IPS-NIHi11 (cell line): Measurements from ENCODE around the gene ANKDD1A.
A peak's percentile ranks its signal among the peaks of the same experiment; 100 is the strongest.

Experiments
- DNase-seq: peaks from one replicate; pipeline ENCODE4 v3.0.0; 2012; ENCODE audit warnings: mixed read lengths, low spot score

The ANKDD1A gene

DNA sequence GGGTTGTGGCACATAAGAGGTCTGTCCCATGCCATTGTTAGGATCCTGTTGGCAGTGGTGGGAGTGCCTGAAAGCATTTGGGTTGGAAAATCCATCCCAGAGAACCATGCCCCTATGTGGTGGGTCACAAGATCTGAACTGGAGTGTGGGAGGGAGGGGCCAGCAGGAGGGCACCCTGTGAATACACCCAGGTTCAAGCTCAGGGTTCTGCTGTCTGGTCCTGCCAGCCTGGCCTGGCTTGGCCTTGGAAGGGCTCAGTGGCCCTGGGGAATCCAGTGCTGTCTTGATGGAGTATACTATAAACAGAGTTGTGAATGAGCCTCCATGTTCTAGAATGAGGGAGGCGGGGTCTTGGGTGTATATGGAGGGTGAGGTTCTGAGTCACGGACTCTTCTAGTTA lies 11.8 kb downstream of the ANKDD1A start:
- no peak for DNase-seq

DNA sequence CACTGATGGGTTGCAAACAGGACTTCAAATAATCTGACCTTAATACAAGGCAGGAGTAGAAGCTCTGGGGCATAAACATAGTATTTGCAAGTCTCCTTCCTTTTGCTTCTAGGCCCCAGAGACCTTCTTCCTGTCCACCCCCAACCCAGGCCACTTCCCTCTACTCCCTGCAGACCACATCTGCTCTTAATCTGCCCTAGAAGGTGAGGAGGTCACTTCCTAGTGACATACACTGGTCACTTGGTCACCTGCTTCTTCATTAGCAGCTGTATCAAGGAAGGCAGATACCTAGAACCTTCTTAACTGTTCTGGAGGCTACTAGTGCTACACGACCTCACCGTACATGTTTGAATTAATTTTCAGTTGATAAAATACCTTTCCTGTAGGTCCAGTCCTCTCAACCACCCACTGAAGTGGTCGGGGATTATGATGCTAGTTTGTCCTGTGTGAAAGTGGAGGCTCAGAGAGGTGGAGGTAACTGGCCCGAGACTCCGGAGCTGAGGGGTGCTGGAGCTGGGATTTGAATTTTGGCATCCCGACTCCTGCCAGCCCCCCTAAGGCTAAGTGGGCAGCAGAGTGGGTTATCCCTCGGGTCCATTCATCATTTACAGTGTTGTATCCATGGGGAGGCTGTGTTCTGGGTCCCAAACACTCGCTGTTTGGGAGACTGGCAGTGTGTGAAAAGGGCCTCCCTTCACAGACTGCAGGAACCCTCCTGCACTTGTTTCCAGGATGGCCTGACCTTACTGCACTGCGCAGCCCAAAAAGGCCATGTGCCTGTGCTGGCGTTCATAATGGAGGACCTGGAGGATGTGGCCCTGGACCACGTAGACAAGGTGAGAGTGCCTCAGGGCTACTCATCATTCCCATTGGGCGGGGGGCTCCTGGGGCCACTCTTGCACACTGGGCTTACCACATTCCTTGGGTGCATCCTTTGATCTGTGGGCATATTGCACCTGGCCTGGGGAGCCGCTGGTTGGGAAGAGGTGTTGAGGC lies 13.9 kb downstream of the ANKDD1A start:
- DNase-seq: no peak

DNA sequence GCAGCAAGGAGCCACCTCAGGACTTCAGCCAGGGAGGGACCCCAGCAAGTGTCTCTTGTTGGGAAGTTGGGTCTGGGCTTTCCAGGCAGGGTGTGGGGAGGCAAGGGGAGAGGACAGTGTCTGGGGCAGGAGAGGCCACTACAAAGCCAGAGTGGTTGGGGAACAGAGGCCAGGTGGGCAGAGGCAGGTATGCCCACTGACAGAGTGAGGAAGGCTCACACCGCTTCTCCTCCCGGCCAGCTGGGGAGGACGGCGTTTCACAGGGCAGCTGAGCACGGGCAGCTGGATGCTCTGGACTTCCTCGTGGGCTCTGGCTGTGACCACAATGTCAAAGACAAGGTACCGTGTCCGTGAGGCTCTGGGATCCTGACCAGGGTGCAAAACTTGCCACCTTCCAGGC lies 15.0 kb downstream of the ANKDD1A start:
- no peak for DNase-seq

DNA sequence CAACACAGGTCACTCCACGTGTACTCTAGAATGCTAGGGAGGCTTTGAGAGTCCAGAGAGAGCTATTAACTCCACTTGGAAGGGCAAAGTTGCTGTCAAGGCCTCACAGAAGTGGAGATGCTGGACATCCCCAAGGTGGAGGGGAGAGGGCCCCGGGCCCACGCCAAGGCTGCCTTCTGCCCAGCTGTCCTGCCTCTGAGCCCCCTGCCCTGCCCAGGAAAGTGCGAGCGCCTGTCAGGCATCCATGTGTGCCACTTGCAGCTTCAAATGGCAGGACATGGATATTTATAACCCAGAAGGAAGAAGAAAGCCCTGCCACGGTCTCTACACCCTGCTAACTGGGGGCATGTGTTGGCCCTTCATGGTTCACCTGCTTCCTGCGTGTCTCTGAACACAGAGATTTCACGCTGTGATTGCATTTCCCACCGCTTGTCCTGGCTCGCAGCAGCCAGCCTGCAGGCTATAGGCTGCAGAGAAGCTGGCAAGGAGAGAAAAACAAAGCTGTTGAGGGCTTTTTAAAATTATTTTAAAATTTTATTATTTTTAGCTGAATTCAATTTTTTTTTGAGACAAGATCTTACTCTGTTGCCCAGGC lies 17.0 kb downstream of the ANKDD1A start:
- DNase-seq: peak; percentile 5

DNA sequence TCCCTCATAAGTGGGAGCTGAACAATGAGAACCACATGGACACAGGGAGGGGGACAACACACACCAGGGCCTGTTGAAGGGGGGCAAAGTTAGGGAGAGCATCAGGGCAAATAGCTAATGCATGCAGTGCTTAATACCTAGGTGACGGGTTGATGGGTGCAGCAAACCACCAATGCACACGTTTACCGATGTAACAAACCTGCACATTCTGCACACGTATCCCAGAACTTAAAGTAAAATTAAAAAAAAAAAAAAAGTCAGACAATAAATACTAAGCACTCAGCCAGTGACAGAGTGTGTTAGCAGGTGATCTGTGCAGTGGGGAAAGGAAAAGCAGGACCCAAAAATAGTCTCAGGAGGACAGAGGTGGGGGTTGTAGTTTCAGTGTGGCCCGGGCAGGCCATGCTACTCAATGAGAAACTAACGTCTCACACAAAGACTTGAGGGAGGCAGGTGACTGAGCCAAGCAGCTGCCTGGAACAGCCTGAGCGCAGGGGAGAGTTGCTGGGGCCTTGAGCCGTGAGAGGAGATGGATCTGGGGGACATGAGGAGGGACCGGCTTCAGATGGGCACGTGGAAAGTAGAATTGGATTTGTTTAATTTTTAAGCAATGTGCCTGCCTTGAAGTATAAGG lies 18.4 kb downstream of the ANKDD1A start:
- DNase-seq: peak; percentile 4

DNA sequence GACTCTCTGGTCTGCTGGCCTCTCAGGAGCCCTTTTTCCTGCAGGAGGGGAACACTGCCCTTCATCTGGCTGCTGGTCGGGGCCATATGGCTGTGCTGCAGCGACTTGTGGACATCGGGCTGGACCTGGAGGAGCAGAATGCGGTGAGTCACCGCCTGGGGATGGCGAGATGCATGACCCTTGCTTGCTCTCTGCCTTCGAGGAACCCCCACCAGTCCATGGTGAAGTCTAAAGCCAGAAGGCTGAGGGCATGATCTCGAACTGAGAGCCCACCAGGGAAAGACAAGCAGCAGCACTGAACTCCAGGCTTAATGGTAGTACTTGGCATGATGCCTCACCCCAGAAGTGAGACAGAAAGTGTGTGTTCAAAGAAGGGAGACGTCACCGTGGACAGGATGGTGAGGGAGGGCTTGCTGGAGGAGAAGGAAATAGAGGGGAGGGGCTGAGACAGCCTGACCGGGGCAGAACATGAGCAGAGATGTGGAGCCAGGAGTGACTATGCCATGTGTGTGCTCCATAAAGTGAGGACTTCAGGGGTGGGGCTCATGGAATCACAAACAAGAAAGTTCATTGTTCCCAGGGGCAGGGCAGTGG lies 19.2 kb downstream of the ANKDD1A start:
- peak; percentile 11 for DNase-seq

DNA sequence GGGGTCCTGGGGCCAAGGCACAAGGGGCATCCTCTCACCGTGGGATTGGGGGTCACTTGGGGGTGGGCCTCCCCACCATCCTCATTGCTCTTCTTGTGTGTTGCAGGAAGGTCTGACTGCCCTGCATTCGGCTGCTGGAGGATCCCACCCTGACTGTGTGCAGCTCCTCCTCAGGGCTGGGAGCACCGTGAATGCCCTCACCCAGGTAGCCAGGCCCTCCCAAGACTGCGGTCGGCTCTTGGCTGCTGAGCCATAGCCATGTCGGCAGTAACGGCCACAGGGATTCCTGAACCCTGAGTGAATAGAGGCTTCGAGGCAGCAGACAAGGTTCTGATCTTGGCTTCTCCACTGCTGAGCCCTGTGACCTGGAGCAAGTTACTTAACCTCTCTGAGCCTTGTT lies 19.7 kb downstream of the ANKDD1A start:
- no peak for DNase-seq

DNA sequence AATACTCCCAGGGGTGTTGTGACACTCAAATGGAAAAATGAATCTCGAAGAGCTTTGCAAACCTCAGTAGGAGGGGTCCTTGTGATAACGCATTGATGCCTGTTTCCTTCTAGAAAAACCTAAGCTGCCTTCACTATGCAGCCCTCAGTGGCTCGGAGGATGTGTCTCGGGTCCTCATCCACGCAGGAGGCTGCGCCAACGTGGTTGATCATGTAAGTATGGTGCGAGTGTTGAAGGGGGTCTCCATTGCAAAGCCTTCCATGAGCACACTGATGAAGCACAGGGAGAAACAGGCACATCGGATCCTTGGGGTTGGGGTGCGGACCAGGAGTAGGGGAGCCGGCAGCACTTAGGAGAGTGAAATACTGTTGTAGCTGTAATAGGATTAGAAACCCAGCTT lies 22.3 kb downstream of the ANKDD1A start:
- DNase-seq: no peak

DNA sequence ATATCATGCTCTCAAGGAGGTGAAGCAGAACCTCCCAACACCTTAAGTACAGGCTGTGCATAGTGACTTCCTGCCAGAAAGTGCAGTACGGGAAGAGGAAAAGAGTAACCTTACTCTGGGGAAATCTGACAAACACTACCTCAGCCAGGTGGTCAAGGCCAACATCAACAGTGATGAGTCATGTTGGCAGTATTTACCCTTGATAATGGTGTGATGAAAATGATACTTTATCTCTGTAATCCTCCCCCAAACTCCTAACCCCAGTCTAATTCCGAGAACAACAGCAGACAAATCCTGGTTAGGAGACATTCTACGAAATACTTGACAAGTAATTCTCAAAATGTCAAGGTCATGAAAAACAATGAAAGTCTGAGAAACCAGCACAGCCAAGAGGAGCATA lies 26.5 kb downstream of the ANKDD1A start:
- no peak for DNase-seq

DNA sequence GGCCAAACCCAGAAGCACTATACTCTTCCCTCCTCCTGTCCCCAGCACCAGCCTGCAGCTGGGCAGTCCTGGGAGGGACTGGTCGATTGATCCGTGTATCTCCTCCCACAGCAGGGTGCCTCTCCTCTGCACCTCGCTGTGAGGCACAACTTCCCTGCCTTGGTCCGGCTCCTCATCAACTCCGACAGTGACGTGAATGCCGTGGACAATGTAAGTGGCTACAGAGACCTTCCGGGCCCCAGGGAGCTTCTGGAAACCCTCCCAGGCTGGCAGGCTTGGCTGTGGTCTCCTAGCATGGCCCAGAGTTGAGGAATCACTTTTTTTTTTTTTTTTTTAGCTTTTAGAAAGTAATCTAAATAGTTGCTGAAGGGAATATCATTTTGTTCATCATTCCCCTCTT lies 30.7 kb downstream of the ANKDD1A start:
- DNase-seq: peak; percentile 4

DNA sequence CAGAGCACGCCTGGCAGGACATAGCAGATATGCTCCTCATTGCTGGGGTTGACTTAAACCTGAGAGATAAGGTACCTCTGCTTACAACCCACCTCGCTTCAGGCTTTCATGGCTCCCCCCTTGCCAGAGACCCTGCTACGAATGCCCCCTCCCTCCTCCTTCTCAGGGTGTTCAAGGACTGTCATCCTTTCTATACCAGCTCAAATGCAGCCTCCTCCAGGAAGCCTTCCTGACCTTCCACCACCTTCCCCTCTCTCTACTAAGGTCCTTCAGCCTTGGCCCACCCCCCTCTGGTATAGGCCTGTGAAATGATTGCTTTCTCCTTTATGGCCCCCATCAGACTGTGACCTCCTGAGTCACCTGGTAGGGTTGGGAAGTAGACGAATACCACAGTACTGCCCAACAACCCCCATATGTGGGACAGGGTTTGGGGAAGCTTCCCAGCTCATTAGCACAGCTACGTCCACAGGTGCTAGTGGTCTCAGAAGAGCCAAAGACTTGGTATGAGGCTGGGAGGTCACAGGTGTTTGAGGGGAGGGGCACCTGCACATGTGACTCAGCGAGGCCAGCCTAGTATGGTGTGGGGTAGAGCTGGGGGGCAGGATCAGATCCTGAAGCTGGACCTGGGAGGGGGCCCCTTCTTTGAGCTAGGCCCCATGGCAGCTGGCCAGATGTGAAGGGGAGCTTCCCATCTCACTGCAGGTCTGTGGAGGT lies 32.0 kb downstream of the ANKDD1A start:
- DNase-seq: peak; percentile 6

DNA sequence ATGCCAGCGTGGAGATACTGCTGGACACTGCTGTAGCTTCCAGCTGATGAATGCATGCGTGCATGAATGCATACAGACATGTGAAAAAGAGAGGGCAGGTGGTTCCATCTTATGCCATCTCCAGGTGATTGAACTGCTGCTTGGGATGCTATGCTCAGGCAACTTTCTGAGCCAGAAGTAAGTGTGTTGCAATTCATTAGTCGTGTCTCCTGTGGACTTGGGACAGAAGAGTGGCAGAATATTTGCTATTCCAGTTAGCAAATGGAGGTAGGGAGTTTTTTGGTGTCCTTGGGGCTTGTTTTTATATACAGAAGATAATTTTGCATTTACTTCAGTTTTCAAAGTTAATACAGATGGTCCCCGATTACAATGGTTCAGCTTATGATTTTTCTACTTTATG lies 33.3 kb downstream of the ANKDD1A start:
- DNase-seq: no peak

DNA sequence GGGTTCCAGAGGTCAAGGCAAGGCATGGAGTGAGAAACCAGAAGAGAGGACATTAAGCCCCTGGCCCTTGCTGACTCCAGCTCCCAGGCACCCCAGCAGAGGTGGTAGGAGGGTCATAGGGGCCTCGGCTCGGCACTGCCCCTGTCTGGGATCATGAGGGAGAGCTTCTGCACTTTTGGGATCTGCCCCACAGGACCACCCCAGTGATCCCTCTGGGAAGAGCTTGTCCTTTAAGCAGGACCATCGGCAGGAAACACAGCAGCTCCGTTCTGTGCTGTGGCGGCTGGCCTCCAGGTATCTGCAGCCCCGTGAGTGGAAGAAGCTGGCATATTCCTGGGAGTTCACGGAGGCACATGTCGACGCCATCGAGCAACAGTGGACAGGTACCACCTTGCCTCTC lies 35.5 kb downstream of the ANKDD1A start:
- DNase-seq: no peak

DNA sequence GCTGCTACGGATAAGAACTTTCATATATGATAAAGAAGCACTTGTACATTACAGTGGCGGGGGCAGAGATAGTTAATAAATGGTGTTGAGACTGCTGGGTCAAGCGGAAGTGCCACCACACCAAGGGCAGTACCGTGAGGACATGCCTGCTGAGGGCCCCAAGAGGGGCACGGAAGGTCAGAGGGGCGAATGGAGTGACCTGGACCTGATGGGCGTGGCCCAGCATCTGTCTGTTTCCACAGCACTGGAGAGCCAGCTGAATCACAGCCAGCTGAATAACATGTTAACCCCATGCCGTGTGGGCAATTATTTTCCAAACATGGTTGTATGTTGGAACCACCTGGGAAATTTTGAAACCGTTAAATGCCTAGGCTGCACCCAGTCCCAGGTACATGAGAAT lies 37.2 kb downstream of the ANKDD1A start:
- no peak for DNase-seq

DNA sequence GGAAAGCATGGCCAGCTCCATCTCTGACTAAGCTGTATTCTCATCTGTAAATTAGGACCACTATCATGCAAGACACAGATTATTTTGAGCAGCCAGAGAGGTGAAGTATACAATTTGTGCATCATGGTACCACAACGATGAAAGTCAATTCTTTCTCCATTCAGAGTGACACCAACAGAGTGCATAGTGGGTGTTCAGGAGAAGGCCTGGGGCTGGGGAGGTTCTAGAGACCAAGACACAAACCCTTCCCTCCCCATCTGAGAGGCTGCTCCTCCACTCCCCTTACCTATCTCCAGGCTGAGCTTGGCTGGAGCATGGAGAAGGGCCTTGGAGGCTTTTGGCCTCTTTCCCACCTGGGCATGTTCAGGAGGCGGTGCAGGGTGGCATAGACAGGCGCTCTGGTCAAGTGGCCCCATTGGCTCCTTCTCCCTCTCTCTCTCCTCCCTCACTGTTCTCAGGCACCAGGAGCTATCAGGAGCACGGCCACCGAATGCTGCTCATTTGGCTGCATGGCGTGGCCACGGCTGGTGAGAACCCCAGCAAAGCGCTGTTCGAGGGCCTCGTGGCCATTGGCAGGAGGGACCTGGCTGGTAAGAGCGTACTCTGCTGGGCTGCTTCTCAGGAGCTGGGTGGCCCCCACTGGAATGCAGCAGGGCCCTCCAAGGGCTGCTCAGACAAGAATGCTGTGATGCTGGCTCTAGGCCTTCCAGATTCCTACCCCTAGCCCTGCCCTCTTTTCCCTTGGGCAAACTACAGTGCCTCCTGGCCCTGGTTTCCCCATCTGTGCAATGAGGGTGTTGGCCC lies 37.9 kb downstream of the ANKDD1A start:
- no peak for DNase-seq

DNA sequence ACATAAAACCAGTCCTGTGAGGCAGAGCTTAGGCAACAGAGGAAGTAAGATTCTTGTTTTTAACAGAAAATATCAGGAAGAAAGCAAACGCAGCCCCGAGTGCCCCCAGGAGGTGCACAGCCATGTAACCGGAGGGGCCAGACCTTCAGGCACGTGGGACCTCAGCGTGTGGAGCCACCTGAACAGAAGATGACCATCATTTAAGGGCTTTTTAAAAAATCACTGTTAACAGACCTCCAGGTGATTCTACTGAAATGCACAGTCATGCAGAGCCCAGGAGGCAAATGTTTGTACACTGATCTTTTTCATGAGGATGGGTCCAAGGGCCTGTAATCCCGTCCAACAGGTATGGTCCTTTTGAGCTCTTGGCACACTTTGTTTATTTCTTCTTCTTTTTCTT lies 39.2 kb downstream of the ANKDD1A start:
- DNase-seq: no peak

DNA sequence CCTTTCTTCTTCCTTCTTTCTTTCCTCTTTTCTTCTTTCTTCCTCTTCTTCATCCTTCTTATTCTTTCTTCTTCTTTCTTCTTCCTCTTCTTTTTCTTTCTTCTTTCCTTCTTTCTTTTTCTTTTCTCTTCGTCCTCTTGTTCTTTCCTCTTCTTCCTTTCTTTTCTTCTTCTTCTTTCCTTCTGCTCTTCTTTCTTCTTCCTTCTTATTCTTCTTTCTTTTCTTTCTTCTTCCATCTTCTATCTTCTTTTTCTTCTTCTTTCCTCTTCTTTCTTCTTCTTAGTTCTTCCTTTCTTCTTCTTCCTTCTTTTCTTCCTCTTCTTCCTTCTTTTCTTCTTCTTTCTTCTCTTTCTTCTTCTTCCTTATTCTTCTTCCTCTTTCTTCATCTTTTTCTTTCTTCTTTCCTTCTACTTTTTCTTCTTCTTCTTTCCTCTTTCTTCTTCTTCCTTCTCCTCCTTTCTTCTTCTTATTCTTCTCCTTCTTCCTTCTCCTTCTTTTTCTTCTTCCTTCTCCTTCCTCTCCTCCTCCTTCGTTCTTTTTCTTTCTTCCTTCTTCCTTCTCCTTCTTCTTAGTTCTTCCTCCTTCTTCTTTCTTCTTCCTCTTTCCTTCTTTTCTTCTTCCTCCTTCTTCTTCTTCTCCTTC lies 40.2 kb downstream of the ANKDD1A start:
- DNase-seq: no peak

DNA sequence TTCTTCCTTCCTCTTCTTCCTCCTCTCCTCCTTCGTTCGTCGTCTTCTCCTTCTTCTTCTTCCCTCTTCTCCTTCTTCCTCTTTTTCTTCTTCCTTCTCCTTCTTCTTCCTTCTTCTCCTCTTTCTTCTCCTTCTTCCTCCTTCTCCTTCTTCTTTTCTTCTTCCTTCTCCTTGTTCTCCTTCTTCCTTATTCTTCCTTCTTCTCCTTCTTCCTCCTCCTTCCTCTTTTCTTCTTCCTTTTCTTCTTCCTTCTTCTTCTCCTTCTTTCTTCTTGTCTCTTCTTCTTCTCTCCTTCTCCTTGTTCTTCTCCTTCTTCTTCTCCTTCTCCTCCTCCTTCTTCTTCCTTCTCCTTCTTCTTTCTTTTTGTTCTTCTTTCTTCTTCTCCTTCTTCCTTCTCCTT lies 42.7 kb downstream of the ANKDD1A start:
- no peak for DNase-seq

DNA sequence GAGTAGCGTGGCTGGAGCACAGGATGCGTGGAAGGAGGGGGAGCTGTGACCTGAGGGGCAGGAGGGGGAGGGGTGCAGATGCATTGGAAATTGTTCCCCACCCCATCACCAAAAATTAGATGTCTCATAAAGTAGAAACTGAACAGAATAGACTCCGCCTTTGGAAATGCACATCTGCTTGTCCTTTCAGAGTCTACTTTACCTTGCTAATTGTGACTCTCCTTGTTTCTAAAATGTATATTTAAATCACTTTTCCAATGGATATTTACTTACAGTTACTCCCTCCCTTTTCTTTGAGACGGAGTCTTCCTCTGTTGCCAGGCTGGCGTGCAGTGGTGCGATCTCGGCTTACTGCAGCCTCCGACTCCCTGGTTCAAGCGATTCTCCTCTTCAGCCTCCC lies 47.4 kb downstream of the ANKDD1A start:
- DNase-seq: no peak

DNA sequence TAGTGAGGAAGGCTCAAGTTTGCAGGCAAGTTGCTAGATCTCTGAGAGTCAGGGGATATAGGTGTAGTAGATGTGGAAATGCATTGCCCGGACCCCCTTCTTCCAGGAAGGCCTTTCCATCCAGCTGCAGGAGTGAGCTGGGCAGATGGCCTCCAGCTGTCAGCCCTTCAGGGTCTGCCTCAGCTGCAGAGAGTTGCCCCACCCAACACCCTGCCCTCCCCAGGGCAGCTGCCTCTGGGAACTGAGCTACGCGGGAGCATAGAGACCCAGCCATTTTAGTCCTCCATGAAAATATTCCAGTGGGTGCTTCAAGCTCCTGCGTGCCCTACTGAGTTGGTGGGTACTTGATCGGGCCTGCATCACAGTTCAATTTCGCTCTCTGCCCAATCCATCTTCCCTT lies 48.5 kb downstream of the ANKDD1A start:
- no peak for DNase-seq

DNA sequence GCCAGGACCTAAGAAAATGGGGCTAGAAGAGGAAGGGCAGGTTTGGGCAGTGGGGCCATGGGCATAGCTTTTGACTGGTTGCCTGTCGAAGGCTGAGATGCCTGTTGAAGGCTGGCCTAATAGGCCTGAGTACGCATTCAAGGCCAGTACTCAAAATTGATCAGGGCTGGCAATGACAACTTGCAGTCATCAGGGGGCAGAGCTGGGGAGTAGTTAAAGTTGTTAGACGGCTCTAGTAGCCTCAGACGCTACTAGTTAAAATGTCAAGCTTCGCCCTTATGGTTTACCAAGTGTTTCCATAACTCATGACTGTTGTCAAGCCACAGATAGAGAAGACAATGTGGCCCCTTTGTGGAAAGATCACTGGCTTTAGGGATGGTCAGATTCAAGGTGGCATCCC lies 49.3 kb downstream of the ANKDD1A start:
- no peak for DNase-seq
